ENCODE measurements around the gene PCSK9. TPM values are rescaled to one million over a fixed set of nuclear protein-coding genes. Genes with fewer than 3 reads are reported as not detected.

The PCSK9 gene
- polyA plus RNA-seq, 2 of the 4 experiments (the other 2 are of a cell fraction): 1.7 to 7.3 TPM

DNA sequence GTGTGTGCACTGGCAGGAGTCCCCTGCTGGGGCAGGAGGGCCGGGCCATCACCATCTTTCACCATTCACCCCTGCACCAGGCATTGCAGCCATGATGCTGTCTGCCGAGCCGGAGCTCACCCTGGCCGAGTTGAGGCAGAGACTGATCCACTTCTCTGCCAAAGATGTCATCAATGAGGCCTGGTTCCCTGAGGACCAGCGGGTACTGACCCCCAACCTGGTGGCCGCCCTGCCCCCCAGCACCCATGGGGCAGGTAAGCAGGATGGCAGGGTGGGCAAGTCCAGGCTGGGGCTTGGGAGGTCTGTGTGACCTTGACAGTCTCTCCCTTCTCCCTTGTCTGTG lies 18.6 kb downstream of the PCSK9 start (continued):
- TF ChIP-seq RCOR1 (IDR thresholded peaks at IDR 0.05; ENCODE audit: low read depth, low read length): no peak
- no peak for TF ChIP-seq TP53 (CRISPR knock-in tag; IDR thresholded peaks at IDR 0.05)

DNA sequence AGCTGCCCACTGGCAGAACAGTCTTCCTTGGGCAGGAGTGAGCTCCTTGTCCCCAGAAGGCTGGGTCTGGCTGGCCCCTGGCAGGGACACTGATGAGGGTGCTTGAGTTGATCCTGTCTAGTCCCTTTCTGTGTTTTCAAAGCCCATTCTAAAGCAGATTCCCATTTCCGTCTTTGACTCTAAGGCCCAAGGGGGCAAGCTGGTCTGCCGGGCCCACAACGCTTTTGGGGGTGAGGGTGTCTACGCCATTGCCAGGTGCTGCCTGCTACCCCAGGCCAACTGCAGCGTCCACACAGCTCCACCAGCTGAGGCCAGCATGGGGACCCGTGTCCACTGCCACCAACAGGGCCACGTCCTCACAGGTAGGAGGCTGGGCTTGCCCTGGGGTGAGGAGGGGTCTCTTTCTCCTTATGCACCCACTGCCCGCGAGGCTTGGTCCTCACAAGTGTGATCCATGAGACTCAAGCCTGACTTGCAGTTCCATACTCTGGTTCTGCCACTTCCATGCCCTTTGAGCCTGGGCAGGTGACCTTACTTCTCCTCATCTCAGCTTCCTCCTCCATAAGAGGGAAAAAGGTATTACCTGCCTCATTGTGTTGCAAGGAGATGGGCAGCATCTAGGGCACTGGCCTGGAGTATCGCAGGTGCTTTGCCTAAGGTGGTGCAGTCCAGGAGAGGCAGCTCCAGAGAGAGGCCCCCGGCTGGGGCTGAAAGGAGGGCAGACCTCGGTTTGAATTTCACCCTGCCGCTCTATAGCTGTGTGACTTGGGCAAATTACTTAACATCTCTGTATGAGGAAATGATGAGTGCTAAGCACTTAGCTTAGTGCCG lies 20.2 kb downstream of the PCSK9 start:
- ATAC-seq (no peak), DNase-seq (ENCODE audit: low read depth in 1 of 2, low spot score in 1 of 2) (no peak), FAIRE-seq (no peak)
- H3K27ac ChIP-seq: no peak overlapping the region
- POLR2A ChIA-PET: no interaction called here
- peaks cover 6% of the 10 kb centered on the region; the same call in 2 of the 3 replicates for H3K4me1 ChIP-seq
- TF ChIP-seq ZC3H11A (IDR thresholded peaks at IDR 0.05): no peak
- no peak for TF ChIP-seq CBX8 (IDR thresholded peaks at IDR 0.05)
- TF ChIP-seq, protein P1, sequence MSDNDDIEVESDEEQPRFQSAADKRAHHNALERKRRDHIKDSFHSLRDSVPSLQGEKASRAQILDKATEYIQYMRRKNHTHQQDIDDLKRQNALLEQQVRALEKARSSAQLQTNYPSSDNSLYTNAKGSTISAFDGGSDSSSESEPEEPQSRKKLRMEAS (IDR thresholded peaks at IDR 0.05): no peak
- no peak for TF ChIP-seq RFX5 (IDR thresholded peaks at IDR 0.05)
- TF ChIP-seq, protein P2, sequence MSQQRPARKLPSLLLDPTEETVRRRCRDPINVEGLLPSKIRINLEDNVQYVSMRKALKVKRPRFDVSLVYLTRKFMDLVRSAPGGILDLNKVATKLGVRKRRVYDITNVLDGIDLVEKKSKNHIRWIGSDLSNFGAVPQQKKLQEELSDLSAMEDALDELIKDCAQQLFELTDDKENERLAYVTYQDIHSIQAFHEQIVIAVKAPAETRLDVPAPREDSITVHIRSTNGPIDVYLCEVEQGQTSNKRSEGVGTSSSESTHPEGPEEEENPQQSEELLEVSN (IDR thresholded peaks at IDR 0.05; ENCODE audit: borderline replicate concordance, low read depth): no peak
- TF ChIP-seq, protein P3, sequence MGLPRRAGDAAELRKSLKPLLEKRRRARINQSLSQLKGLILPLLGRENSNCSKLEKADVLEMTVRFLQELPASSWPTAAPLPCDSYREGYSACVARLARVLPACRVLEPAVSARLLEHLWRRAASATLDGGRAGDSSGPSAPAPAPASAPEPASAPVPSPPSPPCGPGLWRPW (IDR thresholded peaks at IDR 0.05): no peak
- TF ChIP-seq, protein P4, sequence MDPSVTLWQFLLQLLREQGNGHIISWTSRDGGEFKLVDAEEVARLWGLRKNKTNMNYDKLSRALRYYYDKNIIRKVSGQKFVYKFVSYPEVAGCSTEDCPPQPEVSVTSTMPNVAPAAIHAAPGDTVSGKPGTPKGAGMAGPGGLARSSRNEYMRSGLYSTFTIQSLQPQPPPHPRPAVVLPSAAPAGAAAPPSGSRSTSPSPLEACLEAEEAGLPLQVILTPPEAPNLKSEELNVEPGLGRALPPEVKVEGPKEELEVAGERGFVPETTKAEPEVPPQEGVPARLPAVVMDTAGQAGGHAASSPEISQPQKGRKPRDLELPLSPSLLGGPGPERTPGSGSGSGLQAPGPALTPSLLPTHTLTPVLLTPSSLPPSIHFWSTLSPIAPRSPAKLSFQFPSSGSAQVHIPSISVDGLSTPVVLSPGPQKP (IDR thresholded peaks at IDR 0.05; ENCODE audit: low read depth, low read length): no peak
- TF ChIP-seq, protein P5, sequence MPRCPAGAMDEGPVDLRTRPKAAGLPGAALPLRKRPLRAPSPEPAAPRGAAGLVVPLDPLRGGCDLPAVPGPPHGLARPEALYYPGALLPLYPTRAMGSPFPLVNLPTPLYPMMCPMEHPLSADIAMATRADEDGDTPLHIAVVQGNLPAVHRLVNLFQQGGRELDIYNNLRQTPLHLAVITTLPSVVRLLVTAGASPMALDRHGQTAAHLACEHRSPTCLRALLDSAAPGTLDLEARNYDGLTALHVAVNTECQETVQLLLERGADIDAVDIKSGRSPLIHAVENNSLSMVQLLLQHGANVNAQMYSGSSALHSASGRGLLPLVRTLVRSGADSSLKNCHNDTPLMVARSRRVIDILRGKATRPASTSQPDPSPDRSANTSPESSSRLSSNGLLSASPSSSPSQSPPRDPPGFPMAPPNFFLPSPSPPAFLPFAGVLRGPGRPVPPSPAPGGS (IDR thresholded peaks at IDR 0.05): no peak
- H3K4me2 ChIP-seq: no peak overlapping the region
- no peaks in the 10 kb centered on the region for H3K9me3 ChIP-seq
- H3K4me3 ChIP-seq: no peak overlapping the region
- CTCF ChIA-PET: interaction anchor here (1.4 to 3.0 kb wide), 2 partner anchors 11 to 109 kb away, joined by 3 to 8 read pairs; no protein-coding TSS in a partner anchor
- 66% methylated on average over 7 of the region's 14 CpGs for WGBS (ENCODE audit: missing lambda C conversion rate)

DNA sequence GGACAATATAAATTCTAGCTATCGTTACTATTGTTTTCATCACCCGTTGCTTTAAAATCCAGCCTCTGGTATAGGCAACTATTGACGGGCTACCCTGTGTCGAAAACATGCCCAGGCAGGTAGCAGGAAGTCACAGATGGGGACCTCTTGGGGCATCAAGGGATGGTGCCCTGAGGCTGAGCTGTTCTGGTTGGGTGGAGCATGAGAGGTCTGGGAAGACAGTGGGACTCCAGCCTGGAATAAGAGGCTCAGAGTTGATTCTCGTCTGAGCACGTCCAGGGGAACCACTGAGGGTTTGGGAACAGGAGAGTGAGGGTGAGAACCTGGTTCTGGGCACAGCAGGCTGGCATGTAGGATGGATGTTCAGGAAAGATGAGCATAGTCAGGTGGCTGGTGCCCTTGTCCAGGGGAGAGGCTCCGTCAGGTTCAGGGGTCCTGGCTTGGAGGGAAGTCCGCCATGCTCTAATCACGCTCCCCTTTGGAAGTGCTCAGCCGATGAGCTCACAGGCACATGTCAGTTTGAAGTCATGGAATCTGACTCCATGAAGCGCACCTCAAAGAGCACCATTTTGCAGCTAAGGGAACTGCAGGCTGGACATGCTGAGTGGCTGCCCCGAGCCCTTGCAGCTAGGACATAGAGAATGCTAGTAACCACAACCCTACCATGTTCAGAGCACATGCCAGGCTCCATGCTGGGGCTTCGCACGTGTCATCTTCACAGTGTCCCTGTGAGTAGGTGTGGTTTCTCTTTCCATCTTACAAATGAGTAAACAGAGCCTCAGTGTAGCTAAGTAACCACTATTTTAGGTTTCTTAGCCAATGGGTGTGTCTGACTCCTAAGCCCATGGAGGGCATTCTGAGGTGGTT lies 21.0 kb downstream of the PCSK9 start:
- H3K4me2 ChIP-seq: no peak overlapping the region
- DNase-seq (ENCODE audit: low read depth in 1 of 2, low spot score in 1 of 2) (no peak), ATAC-seq (no peak), FAIRE-seq (no peak)
- 85% methylated on average over 13 of the region's 14 CpGs for WGBS (ENCODE audit: missing lambda C conversion rate)
- ChIA-PET CTCF (interaction anchor here (1.1 to 3.0 kb wide), 3 partner anchors 12 to 110 kb away, joined by 3 to 8 read pairs (median 3); no protein-coding TSS in a partner anchor), POLR2A (no interaction called here)
- peaks cover 13% of the 10 kb centered on the region for H3K4me1 ChIP-seq
- H3K9me3 ChIP-seq: no peaks in the 10 kb centered on the region
- H3K27ac ChIP-seq: no peak overlapping the region
- TF ChIP-seq, protein P6, sequence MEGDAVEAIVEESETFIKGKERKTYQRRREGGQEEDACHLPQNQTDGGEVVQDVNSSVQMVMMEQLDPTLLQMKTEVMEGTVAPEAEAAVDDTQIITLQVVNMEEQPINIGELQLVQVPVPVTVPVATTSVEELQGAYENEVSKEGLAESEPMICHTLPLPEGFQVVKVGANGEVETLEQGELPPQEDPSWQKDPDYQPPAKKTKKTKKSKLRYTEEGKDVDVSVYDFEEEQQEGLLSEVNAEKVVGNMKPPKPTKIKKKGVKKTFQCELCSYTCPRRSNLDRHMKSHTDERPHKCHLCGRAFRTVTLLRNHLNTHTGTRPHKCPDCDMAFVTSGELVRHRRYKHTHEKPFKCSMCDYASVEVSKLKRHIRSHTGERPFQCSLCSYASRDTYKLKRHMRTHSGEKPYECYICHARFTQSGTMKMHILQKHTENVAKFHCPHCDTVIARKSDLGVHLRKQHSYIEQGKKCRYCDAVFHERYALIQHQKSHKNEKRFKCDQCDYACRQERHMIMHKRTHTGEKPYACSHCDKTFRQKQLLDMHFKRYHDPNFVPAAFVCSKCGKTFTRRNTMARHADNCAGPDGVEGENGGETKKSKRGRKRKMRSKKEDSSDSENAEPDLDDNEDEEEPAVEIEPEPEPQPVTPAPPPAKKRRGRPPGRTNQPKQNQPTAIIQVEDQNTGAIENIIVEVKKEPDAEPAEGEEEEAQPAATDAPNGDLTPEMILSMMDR (IDR thresholded peaks at IDR 0.05): no peak
- TF ChIP-seq JUN (IDR thresholded peaks at IDR 0.05) (no peak), CBX8 (IDR thresholded peaks at IDR 0.05) (no peak), CHD2 (IDR thresholded peaks at IDR 0.05; ENCODE audit: low read length, partially characterized antibody) (no peak), NFE2L2 (conservative IDR thresholded peaks at IDR 0.05; ENCODE audit: low read length) (no peak), KDM5A (IDR thresholded peaks at IDR 0.05) (no peak), EHF (CRISPR knock-in tag; IDR thresholded peaks at IDR 0.05) (no peak), NR3C1 (IDR thresholded peaks at IDR 0.05) (no peak), SREBF2 (IDR thresholded peaks at IDR 0.05) (no peak)
- TF ChIP-seq, protein P7, sequence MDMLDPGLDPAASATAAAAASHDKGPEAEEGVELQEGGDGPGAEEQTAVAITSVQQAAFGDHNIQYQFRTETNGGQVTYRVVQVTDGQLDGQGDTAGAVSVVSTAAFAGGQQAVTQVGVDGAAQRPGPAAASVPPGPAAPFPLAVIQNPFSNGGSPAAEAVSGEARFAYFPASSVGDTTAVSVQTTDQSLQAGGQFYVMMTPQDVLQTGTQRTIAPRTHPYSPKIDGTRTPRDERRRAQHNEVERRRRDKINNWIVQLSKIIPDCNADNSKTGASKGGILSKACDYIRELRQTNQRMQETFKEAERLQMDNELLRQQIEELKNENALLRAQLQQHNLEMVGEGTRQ (IDR thresholded peaks at IDR 0.05): no peak
- H3K4me3 ChIP-seq: no peak overlapping the region

All from A549 (cell line).